A673 (cell line): ENCODE results near the gene PEX14. TPM values are rescaled to one million over a fixed set of nuclear protein-coding genes. Genes with fewer than 3 reads are reported as not detected.

ENCODE experiments used
- BruUV-seq: library from RNA; stranded (reverse); fragments of 400-500 nt; replicated peaks from 2 replicates; lab custom pipeline; 2021; lab: Mats Ljungman, UMichigan
- CTCF ChIA-PET: fragments of 300-600 bp; sonication (Branson Sonifier 250); formaldehyde crosslinking; loops from one replicate; lab custom pipeline; 2022; ENCODE audit warnings: antibody characterized with exemption; lab: Charles Lee
- POLR2A ChIA-PET: fragments of 300-600 bp; sonication (Branson Sonifier 250); formaldehyde crosslinking; loops from one replicate; lab custom pipeline; 2022; ENCODE audit warnings: antibody characterized with exemption; ENCODE audit not compliant: low non-redundant PET; lab: Charles Lee
- DNase-seq: peaks from one replicate; pipeline ENCODE4 v3.0.0-alpha.2; 2015; ENCODE audit warnings: low spot score
- H3K27ac ChIP-seq: fragments of 200-600 bp; sonication (generic); 2 replicates; pipeline ENCODE4 v1.5.1; 2016; ENCODE audit warnings: mixed run types, low read depth, mild to moderate bottlenecking, mixed read lengths, antibody characterized with exemption, low read length; ENCODE audit not compliant: poor library complexity, severe bottlenecking
- H3K27me3 ChIP-seq: fragments of 200-600 bp; sonication (generic); replicated peaks from 2 replicates; pipeline ENCODE4 v1.6.1; 2017; ENCODE audit warnings: mixed run types, low read depth, mild to moderate bottlenecking, mixed read lengths, antibody characterized with exemption, low read length; ENCODE audit not compliant: insufficient read depth, poor library complexity
- H3K36me3 ChIP-seq: fragments of 200-600 bp; sonication (generic); 2 replicates; pipeline ENCODE4 v1.6.1; 2016; ENCODE audit warnings: mixed run types, mild to moderate bottlenecking, mixed read lengths, antibody characterized with exemption, low read length; ENCODE audit not compliant: insufficient read depth, poor library complexity, severe bottlenecking
- H3K4me1 ChIP-seq: fragments of 200-600 bp; sonication (generic); 2 replicates; pipeline ENCODE4 v1.6.1; 2017; ENCODE audit warnings: mixed run types, mild to moderate bottlenecking, mixed read lengths, antibody characterized with exemption, low read length; ENCODE audit not compliant: insufficient read depth, poor library complexity, severe bottlenecking
- H3K4me3 ChIP-seq: fragments of 200-600 bp; sonication (generic); 2 replicates; pipeline ENCODE4 v1.5.1; 2016; ENCODE audit warnings: low read depth, mixed run types, mild to moderate bottlenecking, mixed read lengths, low read length; ENCODE audit not compliant: poor library complexity, severe bottlenecking
- H3K9me3 ChIP-seq: fragments of 200-600 bp; sonication (generic); 2 replicates; pipeline ENCODE4 v1.6.1; 2016; ENCODE audit warnings: mixed run types, low read depth, mild to moderate bottlenecking, mixed read lengths, antibody characterized with exemption, low read length; ENCODE audit not compliant: poor library complexity, severe bottlenecking
- EZH2 ChIP-seq: fragments of 200-600 bp; sonication (generic); IDR thresholded peaks from 2 replicates; pipeline ENCODE4 v1.6.1; 2017; ENCODE audit warnings: borderline replicate concordance, low read depth, mild to moderate bottlenecking, mixed read lengths, antibody characterized with exemption, low read length; ENCODE audit not compliant: poor library complexity, severe bottlenecking
- intact Hi-C: fragments of 100-400 bp; cut with micrococcal nuclease; formaldehyde crosslinking; loops from one replicate; pipeline ENCODE4 v1.10.0; 2022; ENCODE audit not compliant: unreplicated experiment
- total RNA-seq: library from RNA; stranded (reverse); gene quantifications from 2 replicates; pipeline ENCODE4 v1.2.3, GENCODE V29; 2021
- TF ChIP-seq, protein P1 (sequence below): fragments of 300-800, 200-600 bp; sonication (generic); conservative IDR thresholded peaks from 2 replicates; pipeline ENCODE4 v1.5.1; 2017; ENCODE audit warnings: low read depth, mild to moderate bottlenecking, antibody characterized with exemption, low read length, moderate library complexity, mixed read lengths

Gene PEX14
- total RNA-seq, 1 experiment from 2014 or later: 26.8 TPM

DNA sequence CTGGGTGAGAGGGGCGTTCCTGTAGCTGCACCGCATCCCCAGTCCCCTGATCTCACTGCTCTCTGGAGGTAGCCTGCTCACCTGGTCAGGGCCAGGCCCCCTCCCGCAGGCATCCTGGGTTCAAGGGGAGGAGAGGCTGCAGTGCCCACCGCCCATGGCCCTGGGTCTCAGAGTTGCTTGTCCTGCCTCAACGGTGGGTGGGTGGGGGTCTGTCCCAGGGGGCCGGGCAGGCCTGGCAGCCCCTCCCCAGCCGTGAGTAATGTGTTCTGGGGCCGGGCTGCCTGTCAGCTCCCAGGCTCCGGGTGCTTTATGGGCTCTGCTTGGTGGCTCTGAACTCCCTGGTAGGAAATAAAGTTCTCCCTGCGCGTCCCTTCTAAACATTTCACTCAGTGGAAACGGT, 194.8 kb downstream of the PEX14 start:
- H3K9me3 ChIP-seq: no peaks in the 10 kb centered on the region
- intact Hi-C loops: no loop called here
- H3K4me1 ChIP-seq: no peaks in the 10 kb centered on the region
- ChIA-PET POLR2A (no interaction called here), CTCF (no interaction called here)
- no peak for DNase-seq
- H3K36me3 ChIP-seq: no peaks in the 10 kb centered on the region
- TF ChIP-seq, protein P1, sequence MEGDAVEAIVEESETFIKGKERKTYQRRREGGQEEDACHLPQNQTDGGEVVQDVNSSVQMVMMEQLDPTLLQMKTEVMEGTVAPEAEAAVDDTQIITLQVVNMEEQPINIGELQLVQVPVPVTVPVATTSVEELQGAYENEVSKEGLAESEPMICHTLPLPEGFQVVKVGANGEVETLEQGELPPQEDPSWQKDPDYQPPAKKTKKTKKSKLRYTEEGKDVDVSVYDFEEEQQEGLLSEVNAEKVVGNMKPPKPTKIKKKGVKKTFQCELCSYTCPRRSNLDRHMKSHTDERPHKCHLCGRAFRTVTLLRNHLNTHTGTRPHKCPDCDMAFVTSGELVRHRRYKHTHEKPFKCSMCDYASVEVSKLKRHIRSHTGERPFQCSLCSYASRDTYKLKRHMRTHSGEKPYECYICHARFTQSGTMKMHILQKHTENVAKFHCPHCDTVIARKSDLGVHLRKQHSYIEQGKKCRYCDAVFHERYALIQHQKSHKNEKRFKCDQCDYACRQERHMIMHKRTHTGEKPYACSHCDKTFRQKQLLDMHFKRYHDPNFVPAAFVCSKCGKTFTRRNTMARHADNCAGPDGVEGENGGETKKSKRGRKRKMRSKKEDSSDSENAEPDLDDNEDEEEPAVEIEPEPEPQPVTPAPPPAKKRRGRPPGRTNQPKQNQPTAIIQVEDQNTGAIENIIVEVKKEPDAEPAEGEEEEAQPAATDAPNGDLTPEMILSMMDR: no peak
- TF ChIP-seq EZH2: no peak
- H3K27me3 ChIP-seq: no peaks in the 10 kb centered on the region
- H3K27ac ChIP-seq: no peak overlapping the region
- BruUV-seq: no TSS peak
- no peak overlapping the region for H3K4me3 ChIP-seq

DNA sequence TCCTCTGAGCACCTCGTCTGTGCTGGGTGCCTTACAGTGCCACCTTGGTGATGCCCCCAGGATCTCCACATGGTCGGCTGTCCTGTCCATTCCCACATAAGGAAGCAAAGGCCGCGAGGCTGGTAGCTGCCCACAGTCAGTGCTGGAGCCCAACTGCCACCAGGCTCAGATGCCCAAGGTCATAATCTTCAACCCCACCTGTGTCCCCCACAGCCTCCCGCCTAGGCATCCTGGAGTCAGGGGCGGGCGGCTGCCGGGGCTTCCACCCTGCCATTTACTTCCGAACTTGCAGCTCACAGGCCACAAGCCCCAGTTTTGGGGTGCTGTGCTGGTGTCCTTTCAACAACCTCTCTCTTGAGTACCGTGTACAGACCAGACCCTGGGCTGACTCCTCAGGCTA, 195.4 kb downstream of the PEX14 start:
- H3K27ac ChIP-seq: no peak overlapping the region
- H3K27me3 ChIP-seq: no peaks in the 10 kb centered on the region
- no peaks in the 10 kb centered on the region for H3K36me3 ChIP-seq
- no peak for DNase-seq
- no peaks in the 10 kb centered on the region for H3K9me3 ChIP-seq
- BruUV-seq: no TSS peak
- no peak overlapping the region for H3K4me3 ChIP-seq
- H3K4me1 ChIP-seq: no peaks in the 10 kb centered on the region
- TF ChIP-seq EZH2: no peak
- TF ChIP-seq, protein P1: no peak
- POLR2A ChIA-PET: no interaction called here
- CTCF ChIA-PET: no interaction called here
- intact Hi-C loops: no loop called here

DNA sequence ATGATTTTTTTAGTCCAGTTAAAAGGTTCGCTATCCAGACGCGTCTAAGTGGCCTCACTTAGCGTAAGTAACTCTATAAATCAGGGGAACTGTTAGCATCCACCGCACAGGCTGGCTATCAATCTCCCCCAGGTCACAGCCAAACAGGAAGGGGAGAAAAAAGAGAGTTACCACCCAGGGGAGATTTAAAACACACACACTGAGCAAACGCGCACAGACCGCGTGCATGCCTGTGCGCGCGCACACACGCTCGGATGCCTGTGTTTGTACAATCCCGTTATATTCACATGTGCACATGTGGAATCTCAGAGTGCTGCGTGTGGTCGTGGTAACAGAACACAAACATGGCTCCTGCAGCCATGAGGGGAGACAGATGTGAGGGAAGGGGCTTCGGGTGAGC, 196.3 kb downstream of the PEX14 start:
- no peak for DNase-seq
- Histone ChIP-seq H3K36me3 (no peaks in the 10 kb centered on the region), H3K27ac (no peak overlapping the region), H3K27me3 (no peaks in the 10 kb centered on the region), H3K9me3 (no peaks in the 10 kb centered on the region), H3K4me1 (no peaks in the 10 kb centered on the region), H3K4me3 (no peak overlapping the region)
- ChIA-PET CTCF (no interaction called here), POLR2A (no interaction called here)
- no peak for TF ChIP-seq EZH2
- TF ChIP-seq, protein P1: no peak
- intact Hi-C loops: no loop called here
- BruUV-seq: no TSS peak
